ENCODE results near the gene MED13L.
"Not testable (repeated sequence)": the region's sequence is repeated elsewhere in the genome, so short reads cannot be mapped to it uniquely, and the experiment has no call there.

The MED13L gene

DNA sequence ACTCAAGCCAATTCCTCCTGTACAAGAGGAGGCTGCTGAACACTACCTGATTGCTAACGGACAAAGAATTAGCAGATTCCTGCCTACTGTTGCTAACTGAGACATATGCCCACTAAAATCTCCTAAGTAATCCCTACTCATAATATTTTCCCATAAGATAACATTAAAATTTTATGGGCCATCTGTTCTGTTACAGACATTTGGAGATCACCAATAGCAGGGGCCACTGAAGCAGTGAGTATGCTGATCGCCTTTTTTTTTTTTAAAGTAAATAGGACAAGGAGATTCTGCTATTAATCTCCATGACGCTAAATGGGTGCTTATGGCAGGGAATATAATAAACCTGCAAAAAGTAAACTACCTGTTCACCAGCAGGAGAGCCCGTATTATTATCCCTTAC lies 292.9 kb downstream of the MED13L start:
- ChIA-PET POLR2A (no interaction called here), CTCF (no interaction called here)
- TF ChIP-seq BHLHE40 (IDR thresholded peaks at IDR 0.05; ENCODE audit: borderline replicate concordance) (no peak), ZNF384 (IDR thresholded peaks at IDR 0.05) (no peak), LEF1 (IDR thresholded peaks at IDR 0.05; ENCODE audit: borderline replicate concordance) (no peak), HDGF (IDR thresholded peaks at IDR 0.05; ENCODE audit: borderline replicate concordance) (no peak), SUZ12 (IDR thresholded peaks at IDR 0.05) (no peak), FOXM1 (IDR thresholded peaks at IDR 0.05; ENCODE audit: borderline replicate concordance) (no peak), SP1 (IDR thresholded peaks at IDR 0.05) (no peak), FOXA1 (IDR thresholded peaks at IDR 0.05) (no peak), L3MBTL2 (conservative IDR thresholded peaks at IDR 0.05) (no peak), NFRKB (IDR thresholded peaks at IDR 0.05) (no peak), FOXK2 (IDR thresholded peaks at IDR 0.05) (no peak), CTBP1 (IDR thresholded peaks at IDR 0.05; ENCODE audit: borderline replicate concordance) (no peak), ELF4 (IDR thresholded peaks at IDR 0.05) (no peak), ARNT (IDR thresholded peaks at IDR 0.05) (no peak), TARDBP (IDR thresholded peaks at IDR 0.05) (no peak)
- TF ChIP-seq, protein P1, sequence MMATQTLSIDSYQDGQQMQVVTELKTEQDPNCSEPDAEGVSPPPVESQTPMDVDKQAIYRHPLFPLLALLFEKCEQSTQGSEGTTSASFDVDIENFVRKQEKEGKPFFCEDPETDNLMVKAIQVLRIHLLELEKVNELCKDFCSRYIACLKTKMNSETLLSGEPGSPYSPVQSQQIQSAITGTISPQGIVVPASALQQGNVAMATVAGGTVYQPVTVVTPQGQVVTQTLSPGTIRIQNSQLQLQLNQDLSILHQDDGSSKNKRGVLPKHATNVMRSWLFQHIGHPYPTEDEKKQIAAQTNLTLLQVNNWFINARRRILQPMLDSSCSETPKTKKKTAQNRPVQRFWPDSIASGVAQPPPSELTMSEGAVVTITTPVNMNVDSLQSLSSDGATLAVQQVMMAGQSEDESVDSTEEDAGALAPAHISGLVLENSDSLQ (IDR thresholded peaks at IDR 0.05), result no peak
- no peak for DNase-seq (ENCODE audit: extremely low spot score)

DNA sequence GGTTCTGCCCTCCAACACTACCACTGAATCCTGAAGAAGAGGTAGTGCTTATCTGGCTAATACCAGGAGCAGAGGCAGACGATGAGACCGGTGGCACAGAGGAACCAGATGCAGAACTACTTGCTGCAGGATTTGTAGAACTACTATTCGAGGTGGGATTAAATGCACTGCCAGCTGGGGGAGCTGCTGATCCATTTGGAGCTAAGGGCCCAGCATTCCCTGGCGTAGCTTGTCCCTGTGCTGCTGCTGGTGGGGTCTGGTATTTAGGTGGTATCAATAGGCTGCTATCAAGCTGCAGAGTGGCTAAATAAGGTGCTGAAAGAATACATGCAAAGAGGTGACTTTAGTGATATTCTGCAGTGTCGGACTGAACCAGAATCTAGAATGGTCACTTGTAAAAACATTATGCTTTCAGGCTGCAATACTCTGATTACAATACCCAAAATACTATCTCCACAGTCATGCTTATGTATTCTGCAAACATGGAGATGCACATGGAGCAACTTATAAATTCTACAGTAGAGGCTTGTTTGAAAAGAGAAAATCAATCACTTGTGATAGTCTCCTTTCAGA lies 294.2 kb downstream of the MED13L start:
- DNase-seq (ENCODE audit: extremely low spot score), result peak; percentile 55
- ChIA-PET CTCF (interaction anchor here (0.5 to 1.2 kb wide), 4 partner anchors 11 to 706 kb away, joined by 3 to 9 read pairs (median 3); no protein-coding TSS in a partner anchor), POLR2A (no interaction called here)
- TF ChIP-seq ELF4 (IDR thresholded peaks at IDR 0.05) (no peak), FOXM1 (IDR thresholded peaks at IDR 0.05; ENCODE audit: borderline replicate concordance) (no peak), CTBP1 (IDR thresholded peaks at IDR 0.05; ENCODE audit: borderline replicate concordance) (no peak), FOXK2 (IDR thresholded peaks at IDR 0.05) (no peak), FOXA1 (IDR thresholded peaks at IDR 0.05) (no peak), NFRKB (IDR thresholded peaks at IDR 0.05) (no peak), L3MBTL2 (conservative IDR thresholded peaks at IDR 0.05) (no peak), LEF1 (IDR thresholded peaks at IDR 0.05; ENCODE audit: borderline replicate concordance) (no peak)
- TF ChIP-seq, protein P1 (IDR thresholded peaks at IDR 0.05), result no peak

DNA sequence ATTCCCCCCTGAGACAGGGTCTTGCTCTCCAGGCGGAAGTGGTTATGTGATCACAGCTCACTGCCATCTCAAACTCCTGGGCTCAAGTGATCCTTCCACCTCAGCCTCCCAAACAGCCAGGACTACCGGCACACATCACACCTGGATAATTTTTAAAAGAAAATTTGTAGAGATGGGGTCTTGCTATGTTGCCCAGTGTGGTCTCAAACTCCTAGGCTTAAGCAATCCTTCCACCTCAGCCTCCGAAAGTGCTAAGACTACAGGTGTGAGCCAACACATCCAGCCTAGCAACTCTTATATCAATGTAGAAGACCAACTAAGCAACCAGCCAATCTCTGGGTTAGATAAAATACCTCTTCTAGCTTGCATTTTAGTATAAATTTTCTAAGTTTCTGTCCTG lies 297.2 kb downstream of the MED13L start:
- POLR2A ChIA-PET, result no interaction called here
- TF ChIP-seq FOXA1 (IDR thresholded peaks at IDR 0.05) (no peak), NFRKB (IDR thresholded peaks at IDR 0.05) (no peak), HDGF (IDR thresholded peaks at IDR 0.05; ENCODE audit: borderline replicate concordance) (no peak), CTBP1 (IDR thresholded peaks at IDR 0.05; ENCODE audit: borderline replicate concordance) (no peak), ZNF384 (IDR thresholded peaks at IDR 0.05) (no peak), ELF4 (IDR thresholded peaks at IDR 0.05) (no peak)
- DNase-seq (ENCODE audit: extremely low spot score), result no peak
- CTCF ChIA-PET, result interaction anchor here (1.0 kb wide), 1 partner anchor 17 kb away, joined by 3 read pairs; no protein-coding TSS in a partner anchor

DNA sequence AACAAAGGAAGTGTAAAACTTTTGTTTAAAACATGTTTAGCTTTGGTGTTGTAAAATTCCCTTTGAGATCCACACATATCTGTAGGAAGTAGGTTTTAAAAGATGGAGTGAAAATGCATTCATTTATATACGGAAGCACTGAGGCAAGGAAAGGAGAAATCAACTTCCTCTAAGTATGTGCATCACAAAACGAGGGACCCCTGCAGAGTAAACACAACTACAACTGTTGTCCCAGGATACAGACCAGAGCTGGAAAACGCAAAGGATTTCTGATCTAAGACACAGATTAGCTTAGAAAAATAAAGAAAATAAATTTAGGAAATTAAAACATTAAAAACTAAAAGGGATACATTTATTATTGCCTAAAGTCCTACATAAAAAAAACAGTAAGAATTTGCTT lies 297.6 kb downstream of the MED13L start:
- DNase-seq (ENCODE audit: extremely low spot score), result no peak
- CTCF ChIA-PET, result interaction anchor here (0.5 to 1.0 kb wide), 2 partner anchors 18 to 93 kb away, joined by 3 read pairs; no protein-coding TSS in a partner anchor
- TF ChIP-seq SP1 (IDR thresholded peaks at IDR 0.05) (no peak), LEF1 (IDR thresholded peaks at IDR 0.05; ENCODE audit: borderline replicate concordance) (no peak), NFRKB (IDR thresholded peaks at IDR 0.05) (no peak), TARDBP (IDR thresholded peaks at IDR 0.05) (no peak), ARNT (IDR thresholded peaks at IDR 0.05) (no peak), HDGF (IDR thresholded peaks at IDR 0.05; ENCODE audit: borderline replicate concordance) (no peak), BHLHE40 (IDR thresholded peaks at IDR 0.05; ENCODE audit: borderline replicate concordance) (no peak), FOXM1 (IDR thresholded peaks at IDR 0.05; ENCODE audit: borderline replicate concordance) (no peak), SUZ12 (IDR thresholded peaks at IDR 0.05) (no peak)
- TF ChIP-seq, protein P1 (IDR thresholded peaks at IDR 0.05), result no peak
- POLR2A ChIA-PET, result no interaction called here

DNA sequence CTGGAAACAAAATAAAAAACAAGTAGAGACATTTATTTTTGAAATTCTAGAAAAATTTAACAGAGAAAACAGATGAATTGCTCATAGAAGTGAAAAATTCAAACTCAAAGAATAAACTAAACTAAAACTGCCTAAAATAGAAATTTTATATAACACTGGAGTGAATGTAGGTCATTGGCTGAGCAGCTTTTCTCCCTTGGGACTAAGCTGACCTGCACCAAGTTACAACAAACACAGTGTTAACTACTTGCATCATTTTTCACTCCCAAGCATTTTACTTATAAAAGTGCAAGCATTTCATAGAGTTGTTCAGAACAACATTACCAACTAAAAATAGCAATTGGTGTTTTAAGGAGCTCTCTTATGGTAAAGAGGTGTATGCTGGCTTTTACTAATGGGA lies 298.1 kb downstream of the MED13L start:
- CTCF ChIA-PET, result interaction anchor here (0.5 to 1.0 kb wide), 2 partner anchors 18 to 92 kb away, joined by 3 read pairs; no protein-coding TSS in a partner anchor
- TF ChIP-seq BHLHE40 (IDR thresholded peaks at IDR 0.05; ENCODE audit: borderline replicate concordance) (no peak), L3MBTL2 (conservative IDR thresholded peaks at IDR 0.05) (no peak)
- POLR2A ChIA-PET, result no interaction called here
- DNase-seq (ENCODE audit: extremely low spot score), result no peak

DNA sequence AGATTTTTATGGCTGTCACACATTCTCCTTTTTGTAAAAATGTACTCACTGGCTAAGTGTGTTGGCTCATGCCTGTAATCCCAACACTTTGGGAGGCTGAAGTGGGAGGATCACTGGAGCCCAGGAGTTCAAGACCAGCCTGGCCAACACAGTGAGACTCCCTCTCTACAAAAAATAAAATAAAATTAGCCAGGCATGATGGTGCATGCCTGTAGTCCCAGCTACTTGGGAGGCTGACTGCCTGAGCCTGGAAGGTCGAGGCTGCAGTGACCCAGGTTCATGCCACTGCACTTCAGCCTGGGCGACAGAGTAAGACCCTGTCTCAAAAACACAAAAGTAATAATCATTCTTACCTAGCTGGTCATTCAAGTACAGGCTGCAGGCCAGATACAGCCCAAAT lies 300.7 kb downstream of the MED13L start:
- DNase-seq (ENCODE audit: extremely low spot score); POLR2A ChIA-PET; CTCF ChIA-PET: not testable (repeated sequence)

DNA sequence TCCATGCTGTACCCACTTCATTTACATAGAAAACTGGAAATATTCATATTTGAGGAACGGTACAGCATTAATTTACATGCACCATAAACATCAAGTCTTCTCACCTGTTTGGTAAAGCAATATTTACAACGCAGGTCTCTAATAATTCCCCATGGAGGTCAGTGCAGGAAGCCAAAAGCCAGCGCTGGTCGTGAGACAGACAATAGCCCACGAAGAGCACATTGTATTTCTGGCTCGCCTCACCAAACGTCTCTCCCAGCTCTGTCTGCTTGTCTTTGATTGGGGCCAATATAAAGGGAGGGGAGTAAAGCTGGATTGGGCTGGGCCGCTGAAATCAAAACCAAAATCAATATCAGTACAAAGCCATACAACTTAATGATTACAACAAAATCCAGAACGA lies 302.1 kb downstream of the MED13L start:
- POLR2A ChIA-PET, result no interaction called here
- TF ChIP-seq LEF1 (IDR thresholded peaks at IDR 0.05; ENCODE audit: borderline replicate concordance), result no peak
- no peak for TF ChIP-seq BHLHE40 (IDR thresholded peaks at IDR 0.05; ENCODE audit: borderline replicate concordance)
- TF ChIP-seq SP1 (IDR thresholded peaks at IDR 0.05), result no peak
- TF ChIP-seq NFRKB (IDR thresholded peaks at IDR 0.05), result no peak
- no peak for TF ChIP-seq L3MBTL2 (conservative IDR thresholded peaks at IDR 0.05)
- no peak for TF ChIP-seq TARDBP (IDR thresholded peaks at IDR 0.05)
- TF ChIP-seq FOXA1 (IDR thresholded peaks at IDR 0.05), result no peak
- no peak for TF ChIP-seq SUZ12 (IDR thresholded peaks at IDR 0.05)
- TF ChIP-seq ARNT (IDR thresholded peaks at IDR 0.05), result no peak
- no peak for TF ChIP-seq ELF4 (IDR thresholded peaks at IDR 0.05)
- TF ChIP-seq FOXM1 (IDR thresholded peaks at IDR 0.05; ENCODE audit: borderline replicate concordance), result no peak
- TF ChIP-seq CTBP1 (IDR thresholded peaks at IDR 0.05; ENCODE audit: borderline replicate concordance), result no peak
- TF ChIP-seq FOXK2 (IDR thresholded peaks at IDR 0.05), result no peak
- TF ChIP-seq HDGF (IDR thresholded peaks at IDR 0.05; ENCODE audit: borderline replicate concordance), result no peak
- TF ChIP-seq ZNF384 (IDR thresholded peaks at IDR 0.05), result no peak
- TF ChIP-seq, protein P1 (IDR thresholded peaks at IDR 0.05), result no peak
- no peak for DNase-seq (ENCODE audit: extremely low spot score)
- CTCF ChIA-PET, result no interaction called here

All from HEK293T (cell line).